GM13977 (cell line): ENCODE results near the gene MLEC.

Experiments used
- DNase-seq: peaks from one replicate; pipeline ENCODE4 v3.0.0; 2012; ENCODE audit warnings: low spot score
- in situ Hi-C: fragments of 300-500 bp; cut with MboI; formaldehyde crosslinking; loops from one replicate; pipeline ENCODE4 v1.12.0; 2022; ENCODE audit warnings: low sequenced_read_pairs, low pct_unique_long_range_greater_than_20kb, mixed read lengths, inconsistent platforms; ENCODE audit not compliant: unreplicated experiment
- TF ChIP-seq, protein P1 (sequence below): IDR thresholded peaks from 2 replicates; pipeline ENCODE4 v1.5.1; 2012; ENCODE audit warnings: mild to moderate bottlenecking, control low read depth; ENCODE audit not compliant: insufficient read depth; ENCODE audit errors: extremely low read depth, missing control alignments

Gene MLEC

GRCh38 chr12:120739031-120739762, 52.2 kb downstream of the MLEC start:
- no peak for DNase-seq
- TF ChIP-seq, protein P1, sequence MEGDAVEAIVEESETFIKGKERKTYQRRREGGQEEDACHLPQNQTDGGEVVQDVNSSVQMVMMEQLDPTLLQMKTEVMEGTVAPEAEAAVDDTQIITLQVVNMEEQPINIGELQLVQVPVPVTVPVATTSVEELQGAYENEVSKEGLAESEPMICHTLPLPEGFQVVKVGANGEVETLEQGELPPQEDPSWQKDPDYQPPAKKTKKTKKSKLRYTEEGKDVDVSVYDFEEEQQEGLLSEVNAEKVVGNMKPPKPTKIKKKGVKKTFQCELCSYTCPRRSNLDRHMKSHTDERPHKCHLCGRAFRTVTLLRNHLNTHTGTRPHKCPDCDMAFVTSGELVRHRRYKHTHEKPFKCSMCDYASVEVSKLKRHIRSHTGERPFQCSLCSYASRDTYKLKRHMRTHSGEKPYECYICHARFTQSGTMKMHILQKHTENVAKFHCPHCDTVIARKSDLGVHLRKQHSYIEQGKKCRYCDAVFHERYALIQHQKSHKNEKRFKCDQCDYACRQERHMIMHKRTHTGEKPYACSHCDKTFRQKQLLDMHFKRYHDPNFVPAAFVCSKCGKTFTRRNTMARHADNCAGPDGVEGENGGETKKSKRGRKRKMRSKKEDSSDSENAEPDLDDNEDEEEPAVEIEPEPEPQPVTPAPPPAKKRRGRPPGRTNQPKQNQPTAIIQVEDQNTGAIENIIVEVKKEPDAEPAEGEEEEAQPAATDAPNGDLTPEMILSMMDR: no peak
- in situ Hi-C loops: no loop called here

DNA sequence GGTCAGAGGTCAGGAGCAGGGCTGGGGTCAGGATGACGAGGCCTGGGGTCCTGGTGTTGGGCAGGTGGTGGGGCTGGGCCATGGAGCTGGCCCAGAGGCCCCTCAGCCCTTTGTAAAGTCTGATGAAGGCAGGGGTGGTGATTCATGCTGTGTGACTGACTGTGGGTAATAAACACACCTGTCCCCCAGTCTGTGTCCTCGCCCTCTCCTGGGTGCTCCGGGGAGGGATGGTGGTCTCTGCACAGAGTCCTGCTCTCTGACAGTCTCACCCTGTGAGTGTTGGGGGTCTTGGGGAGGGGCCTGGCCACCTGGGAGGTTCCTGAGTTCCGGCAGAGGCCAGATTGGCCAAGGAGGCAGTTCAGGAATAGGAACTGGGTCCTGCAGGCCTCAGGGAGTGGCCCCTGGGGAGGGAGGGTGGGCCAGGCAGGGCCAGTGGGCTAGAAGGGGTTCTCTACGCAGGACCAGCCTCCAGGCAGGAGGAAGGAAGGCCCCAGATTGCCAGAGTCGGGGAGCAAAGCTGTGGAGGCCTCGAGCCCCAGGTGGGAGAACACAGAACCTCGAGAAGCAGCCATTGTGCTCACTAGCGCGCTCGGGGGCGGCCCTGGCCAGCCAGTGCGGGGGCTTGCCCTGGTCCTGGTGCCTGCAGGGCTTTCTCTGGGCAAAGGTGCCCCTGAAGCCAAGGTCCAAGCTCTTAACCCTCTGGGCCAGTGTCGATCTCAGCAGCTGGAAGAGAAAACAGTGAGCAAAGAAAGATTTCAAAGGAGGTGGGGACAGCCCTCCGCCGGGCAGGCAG, 53.1 kb downstream of the MLEC start:
- TF ChIP-seq, protein P1: no peak
- in situ Hi-C loops: no loop called here
- no peak for DNase-seq

DNA sequence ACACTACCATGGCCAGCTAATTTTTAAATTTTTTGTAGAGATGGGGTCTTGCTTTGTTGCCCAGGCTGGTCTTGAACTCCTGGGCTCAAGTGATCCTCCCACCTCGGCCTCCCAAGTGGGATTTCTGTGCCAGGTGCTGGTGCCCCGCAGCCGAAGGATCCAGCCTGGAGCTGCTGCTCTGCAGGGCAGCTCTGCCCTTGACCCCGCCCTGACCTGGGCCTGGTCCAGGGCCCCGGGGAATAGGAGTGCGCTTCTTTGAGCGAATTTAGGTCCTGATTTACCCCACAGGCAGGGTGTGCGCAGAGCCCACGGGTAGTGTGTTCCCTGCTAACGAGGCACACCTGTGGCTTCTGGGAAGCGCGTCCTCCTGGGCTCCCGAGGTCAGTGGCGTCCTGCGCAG, 53.9 kb downstream of the MLEC start:
- in situ Hi-C loops: no loop called here
- no peak for DNase-seq
- TF ChIP-seq, protein P1: no peak

DNA sequence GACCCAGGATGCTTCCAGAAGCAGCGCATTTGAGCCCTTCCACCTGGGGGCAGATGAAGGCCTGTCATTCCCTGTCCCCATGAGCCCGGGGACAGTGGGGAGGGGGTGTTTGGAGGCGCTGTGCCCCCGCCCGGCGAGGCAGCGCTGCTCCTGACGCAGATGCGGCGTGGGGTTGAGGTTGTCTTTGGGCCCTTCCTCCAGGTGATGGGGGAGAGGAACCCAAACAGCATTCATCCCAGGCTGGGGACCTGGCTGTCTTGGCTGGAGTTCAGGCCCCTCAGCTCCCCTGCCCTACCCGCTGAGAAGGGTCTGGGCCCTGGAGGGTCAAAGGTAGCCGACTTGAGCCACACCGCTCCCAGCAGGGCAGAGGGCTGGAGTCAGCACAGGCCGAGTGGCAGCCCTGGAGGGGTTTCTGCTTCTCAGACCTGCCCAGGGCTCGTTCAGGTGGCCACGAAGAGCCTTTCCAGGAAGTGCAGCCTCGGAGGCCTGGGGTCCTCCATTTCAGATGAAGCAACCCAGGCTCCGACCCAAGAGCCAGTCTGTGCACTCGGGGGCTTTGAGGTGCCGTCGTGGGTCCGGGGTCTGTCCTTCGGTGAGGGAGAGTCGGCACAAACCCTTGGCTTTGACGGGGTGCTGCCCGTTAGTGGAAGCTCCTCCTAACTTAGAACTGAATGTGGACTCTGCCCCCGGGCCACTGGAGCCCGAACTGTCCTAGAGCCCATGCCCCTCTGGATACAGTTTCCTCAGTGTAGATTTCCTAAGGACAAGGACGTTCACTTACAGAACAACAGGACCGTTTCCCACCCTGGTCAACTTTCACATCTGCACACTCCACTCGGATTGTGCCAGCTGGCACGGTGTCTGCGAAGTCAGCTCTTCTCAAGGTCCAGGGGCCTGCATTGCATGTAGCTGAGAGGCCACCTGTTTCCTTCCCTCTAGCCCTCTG, 54.8 kb downstream of the MLEC start:
- DNase-seq: no peak
- TF ChIP-seq, protein P1: no peak
- in situ Hi-C loops: no loop called here

DNA sequence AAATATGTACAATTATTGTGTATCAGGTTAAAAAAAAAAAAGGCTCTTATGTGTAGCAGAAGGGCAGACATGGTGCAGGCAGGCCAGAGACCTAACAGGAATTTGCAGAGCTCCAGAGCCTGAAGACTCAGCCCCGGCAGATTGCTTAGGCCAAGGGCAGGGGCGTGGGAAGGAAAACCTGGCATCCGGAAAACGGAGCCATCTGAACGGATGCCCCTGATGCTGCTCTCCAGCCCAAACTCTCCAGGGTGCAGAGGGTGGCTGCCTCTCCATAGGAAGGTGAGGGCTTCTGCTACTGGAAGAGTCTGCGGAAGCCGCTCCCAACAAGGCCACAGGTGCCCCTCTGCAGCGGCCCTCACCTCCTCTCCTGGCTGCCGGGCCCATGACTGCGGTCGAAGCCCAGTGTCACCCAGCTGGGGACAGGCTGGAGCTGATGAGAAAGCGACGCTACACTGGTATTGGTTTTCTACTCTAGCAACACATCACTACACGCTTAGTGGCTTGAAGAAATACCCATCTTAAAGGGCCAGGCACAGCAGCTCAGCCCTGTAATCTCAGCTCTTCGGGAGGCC, 58.1 kb downstream of the MLEC start:
- in situ Hi-C loops: no loop called here

More for the DNA sequence above, 58.1 kb downstream of the MLEC start:
- no peak for DNase-seq
- TF ChIP-seq, protein P1: no peak
